Stomach (tissue), 4 donors: ENCODE data around the gene FBF1.

ENCODE experiments used
- CTCF ChIP-seq, 7 experiments: fragments of 450-650 bp in 4 of 7; fragments of 200-600 bp in 3 of 7; sonication (generic) in 3 of 7; IDR thresholded peaks; one replicate each; pipeline ENCODE4 v1.5.1; 2016 to 2019; ENCODE audit warnings: antibody characterized with exemption in 7 of 7, control low read depth in 2 of 7, mild to moderate bottlenecking in 1 of 7
- EP300 ChIP-seq: sonication (generic); formaldehyde crosslinking; IDR thresholded peaks from one replicate; pipeline ENCODE4 v1.6.1; 2017; ENCODE audit warnings: antibody characterized with exemption
- POLR2A ChIP-seq, 4 donors: fragments of 450-650 bp; IDR thresholded peaks; one replicate each; pipeline ENCODE4 v1.6.1; 2016; ENCODE audit warnings: antibody characterized with exemption in 4 of 4, control low read depth in 2 of 4, mild to moderate bottlenecking in 1 of 4, moderate library complexity in 1 of 4
- POLR2AphosphoS5 ChIP-seq, 3 donors: sonication (generic); formaldehyde crosslinking; IDR thresholded peaks; one replicate each; pipeline ENCODE4 v1.6.1; 2016; ENCODE audit warnings: antibody characterized with exemption in 3 of 3

- TF ChIP-seq POLR2A (IDR thresholded peaks at IDR 0.05) (no peak), CTCF (IDR thresholded peaks at IDR 0.05) (no peak), EP300 (no peak), POLR2AphosphoS5 (IDR thresholded peaks at IDR 0.05) (no peak)
Observed at GRCh38 chr17:75931062-75931461, 9.8 kb downstream of the FBF1 start.
